Glutamatergic neuron (in vitro differentiated cells): ENCODE measurements around the gene MRTFA. TPM values are rescaled to one million over a fixed set of nuclear protein-coding genes. Genes with fewer than 3 reads are reported as not detected.
"Not testable (repeated sequence)": the region's sequence is repeated elsewhere in the genome, so short reads cannot be mapped to it uniquely, and the experiment has no call there.

Experiments used
- DNase-seq: peaks from one replicate; pipeline ENCODE4 v3.0.0; 2022
- H3K27ac Mint-ChIP-seq: one replicate; pipeline ENCODE4 v1.8.0; 2020; ENCODE audit warnings: mild to moderate bottlenecking, mixed read lengths, inconsistent platforms; ENCODE audit not compliant: unreplicated experiment
- H3K27me3 Mint-ChIP-seq: one replicate; pipeline ENCODE4 v1.8.0; 2020; ENCODE audit warnings: mild to moderate bottlenecking, moderate library complexity, mixed read lengths, inconsistent platforms; ENCODE audit not compliant: unreplicated experiment
- H3K36me3 Mint-ChIP-seq: one replicate; pipeline ENCODE4 v1.8.0; 2020; ENCODE audit warnings: mild to moderate bottlenecking, mixed read lengths, inconsistent platforms; ENCODE audit not compliant: unreplicated experiment
- H3K4me1 Mint-ChIP-seq: one replicate; pipeline ENCODE4 v1.8.0; 2020; ENCODE audit warnings: mild to moderate bottlenecking, low read depth, mixed read lengths, inconsistent platforms; ENCODE audit not compliant: unreplicated experiment
- H3K4me3 Mint-ChIP-seq: one replicate; pipeline ENCODE4 v1.8.0; 2020; ENCODE audit warnings: mild to moderate bottlenecking, mixed read lengths, inconsistent platforms; ENCODE audit not compliant: unreplicated experiment
- H3K9me3 Mint-ChIP-seq: one replicate; pipeline ENCODE4 v1.8.0; 2020; ENCODE audit warnings: mild to moderate bottlenecking, moderate library complexity, mixed read lengths, inconsistent platforms; ENCODE audit not compliant: unreplicated experiment
- CTCF ChIP-seq: fragments of 200-600 bp; sonication (generic); IDR thresholded peaks from one replicate; pipeline ENCODE4 v1.5.0; 2021; ENCODE audit not compliant: partially characterized antibody, unreplicated experiment
- total RNA-seq: library from RNA; stranded (reverse); fragmentation: NEBNext Ultra II Directional; extraction: Animal tissue kit (Norgen Biotek cat#: 25700); gene quantifications from one replicate; pipeline ENCODE4 v1.2.1, GENCODE V29; 2021; ENCODE audit not compliant: unreplicated experiment

MRTFA gene
- total RNA-seq, 1 donor from 2014 or later, result 91.7 TPM

GRCh38 chr22:40679964-40680818 lies 43.7 kb upstream of the MRTFA start:
- no peak for TF ChIP-seq CTCF
- no peaks in the 10 kb centered on the region for H3K27me3 Mint-ChIP-seq
- DNase-seq, result no peak
- peak overlapping the region; percentile 50 for H3K4me3 Mint-ChIP-seq
- peaks cover 18% of the 10 kb centered on the region for H3K4me1 Mint-ChIP-seq
- H3K9me3 Mint-ChIP-seq, result peaks cover 1% of the 10 kb centered on the region
- H3K27ac Mint-ChIP-seq, result peak overlapping the region; percentile 41
- no peaks in the 10 kb centered on the region for H3K36me3 Mint-ChIP-seq

- H3K27me3 Mint-ChIP-seq, result no peaks in the 10 kb centered on the region
- peaks cover 18% of the 10 kb centered on the region for H3K4me1 Mint-ChIP-seq
- peaks cover 1% of the 10 kb centered on the region for H3K9me3 Mint-ChIP-seq
- peak within 1 kb of the TSS; percentile 41 for H3K27ac Mint-ChIP-seq
- no peaks in the 10 kb centered on the region for H3K36me3 Mint-ChIP-seq
- peak within 1 kb of the TSS; percentile 67 for H3K4me3 Mint-ChIP-seq
- no peak for TF ChIP-seq CTCF
- peak; percentile 41 for DNase-seq
These were observed 42.9 kb upstream of the MRTFA start, which contains the start of gene MCHR1 for GRCh38 chr22:40679249-40679963. Gene MCHR1 (plus strand): TSS chr22:40679484. CDS start chr22:40679653, 169 bp downstream.

GRCh38 chr22:40678493-40679248 lies 42.2 kb upstream of the MRTFA start:
- H3K4me3 Mint-ChIP-seq, result no peak overlapping the region

GRCh38 chr22:40676644-40677043 lies 40.1 kb upstream of the MRTFA start:
- no peak for DNase-seq
- TF ChIP-seq CTCF, result no peak
- peaks cover 17% of the 10 kb centered on the region for H3K4me1 Mint-ChIP-seq
- H3K27ac Mint-ChIP-seq, result no peak overlapping the region
- H3K27me3 Mint-ChIP-seq, result no peaks in the 10 kb centered on the region
- H3K9me3 Mint-ChIP-seq, result peaks cover 1% of the 10 kb centered on the region
- no peaks in the 10 kb centered on the region for H3K36me3 Mint-ChIP-seq
- no peak overlapping the region for H3K4me3 Mint-ChIP-seq

More at GRCh38 chr22:40678493-40679248, 42.2 kb upstream of the MRTFA start:
- Mint-ChIP-seq H3K4me1 (peaks cover 20% of the 10 kb centered on the region), H3K27ac (no peak overlapping the region), H3K36me3 (no peaks in the 10 kb centered on the region), H3K9me3 (peaks cover 1% of the 10 kb centered on the region), H3K27me3 (no peaks in the 10 kb centered on the region)
- no peak for DNase-seq
- no peak for TF ChIP-seq CTCF

- not testable (repeated sequence) for H3K36me3 Mint-ChIP-seq, H3K27ac Mint-ChIP-seq, H3K4me3 Mint-ChIP-seq, H3K9me3 Mint-ChIP-seq, H3K27me3 Mint-ChIP-seq, DNase-seq
- peaks cover 17% of the 10 kb centered on the region for H3K4me1 Mint-ChIP-seq
These were observed 39.6 kb upstream of the MRTFA start for GRCh38 chr22:40676166-40676565.
